ENCODE data around the gene CFAP45.

GRCh38 chr1:159889821-159890252 is 10.1 kb downstream of the CFAP45 start:
- no peak for TF ChIP-seq CTCF (IDR thresholded peaks at IDR 0.05)
- no peak for TF ChIP-seq POLR2A (IDR thresholded peaks at IDR 0.05; ENCODE audit: low read depth)
